Common myeloid progenitor, CD34-positive (primary cell): Measurements from ENCODE around the gene KNDC1.

Experiments used
- CTCF ChIA-PET: fragments of 350-600 bp; sonication (Branson Sonifier 250); formaldehyde crosslinking; loops from one replicate; lab custom pipeline; 2021; ENCODE audit warnings: antibody characterized with exemption; lab: Charles Lee
- POLR2A ChIA-PET: fragments of 350-600 bp; sonication (Branson Sonifier 250); formaldehyde crosslinking; loops from one replicate; lab custom pipeline; 2021; ENCODE audit warnings: antibody characterized with exemption; lab: Charles Lee
- DNase-seq, 3 donors: peaks; one replicate each; pipeline versions ENCODE4 v3.0.0 to v3.0.0-alpha.2; 2013
- H3K27ac ChIP-seq, 2 experiments: 1 replicate in 1 of 2; 2 replicates in 1 of 2; pipeline ENCODE4 v1.7.0; 2013; ENCODE audit warnings: inconsistent platforms in 2 of 2, low read length in 2 of 2, mild to moderate bottlenecking in 2 of 2, low read depth in 1 of 2, moderate library complexity in 1 of 2; ENCODE audit not compliant: severe bottlenecking in 2 of 2, insufficient read depth in 1 of 2, poor library complexity in 1 of 2
- H3K27me3 ChIP-seq, 5 experiments: replicated peaks in 2 of 5; 1 replicate in 3 of 5; 2 replicates in 2 of 5; pipeline versions ENCODE4 v1.6.1 to v1.7.0; 2013; ENCODE audit warnings: low read length in 4 of 5, mild to moderate bottlenecking in 2 of 5, moderate library complexity in 2 of 5, inconsistent platforms in 1 of 5; ENCODE audit not compliant: insufficient read depth in 5 of 5, control insufficient read depth in 4 of 5
- H3K36me3 ChIP-seq, 4 experiments: 1 replicate in 2 of 4; 2 replicates in 2 of 4; pipeline versions ENCODE4 v1.6.1 to v1.7.0; 2013; ENCODE audit warnings: low read length in 3 of 4, control low read depth in 1 of 4, mild to moderate bottlenecking in 1 of 4; ENCODE audit not compliant: control insufficient read depth in 4 of 4, insufficient read depth in 4 of 4
- H3K4me1 ChIP-seq, 4 experiments: 1 replicate in 3 of 4; 2 replicates in 1 of 4; pipeline versions ENCODE4 v1.6.1 to v1.7.1; 2013; ENCODE audit warnings: low read length in 3 of 4, mild to moderate bottlenecking in 3 of 4, control low read depth in 1 of 4, inconsistent platforms in 1 of 4, moderate library complexity in 1 of 4; ENCODE audit not compliant: control insufficient read depth in 4 of 4, insufficient read depth in 4 of 4; ENCODE audit errors: control extremely low read depth in 1 of 4
- H3K4me3 ChIP-seq, 7 experiments: 1 replicate in 4 of 7; 2 replicates in 3 of 7; pipeline versions ENCODE4 v1.5.1 to v1.7.0; 2013; ENCODE audit warnings: mild to moderate bottlenecking in 7 of 7, low read length in 6 of 7, moderate library complexity in 6 of 7, inconsistent platforms in 2 of 7, low read depth in 2 of 7, control low read depth in 1 of 7; ENCODE audit not compliant: insufficient read depth in 4 of 7, control insufficient read depth in 1 of 7; ENCODE audit errors: extremely low read depth in 1 of 7
- H3K9me3 ChIP-seq, 5 experiments: 1 replicate in 4 of 5; 2 replicates in 1 of 5; pipeline versions ENCODE4 v1.6.1 to v1.7.1; 2013; ENCODE audit warnings: low read length in 4 of 5, mild to moderate bottlenecking in 2 of 5, inconsistent platforms in 1 of 5, low read depth in 1 of 5, moderate library complexity in 1 of 5; ENCODE audit not compliant: control insufficient read depth in 4 of 5, insufficient read depth in 2 of 5; ENCODE audit errors: control extremely low read depth in 1 of 5
- WGBS: methylation state at CpG from one replicate; pipeline ENCODE4 v1.1.5; 2013; ENCODE audit not compliant: insufficient coverage; 5-methylcytosine and 5-hydroxymethylcytosine counted together

Gene KNDC1

DNA sequence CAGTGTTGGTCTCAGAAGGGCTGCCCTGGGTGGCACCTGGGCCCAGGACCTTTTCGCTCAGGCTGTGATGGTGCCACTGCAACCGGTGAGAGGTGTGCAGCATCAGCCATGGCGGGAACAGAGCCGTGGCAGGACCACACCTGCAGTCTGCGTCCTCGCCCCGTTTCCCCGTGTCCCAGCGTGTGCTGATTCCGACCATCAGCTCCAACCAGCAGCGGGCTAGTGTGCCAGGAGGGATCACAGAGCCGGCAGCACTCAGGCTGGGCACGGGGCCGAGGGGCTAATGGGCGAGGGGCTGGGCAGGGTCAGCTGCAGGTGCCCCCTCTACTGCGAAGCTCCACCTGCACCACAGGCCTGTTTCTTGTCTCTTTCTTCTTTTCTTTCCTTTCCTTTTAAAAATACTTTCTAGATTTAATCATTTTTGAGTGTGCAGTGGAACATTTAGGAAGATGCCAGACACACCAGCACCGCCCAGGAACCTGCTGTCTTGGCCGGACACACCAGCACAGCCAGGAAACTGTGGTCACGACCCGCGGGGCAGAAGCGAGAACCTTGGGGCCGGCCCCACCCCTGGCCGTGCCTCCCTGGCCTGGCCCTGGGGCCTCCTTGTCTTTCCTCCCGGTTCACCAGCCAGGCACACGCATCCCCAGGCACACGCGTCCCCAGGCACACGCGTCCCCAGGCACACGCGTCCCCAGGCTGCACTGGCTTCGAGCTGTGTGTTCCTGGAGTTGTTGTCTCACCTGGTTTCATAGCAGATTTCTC, 37.7 kb upstream of the KNDC1 start:
- Histone ChIP-seq H3K27me3 (peaks cover 0 to 53% (median 9%) of the 10 kb centered on the region in 5 experiments), H3K27ac (no peak overlapping the region), H3K4me1 (peaks cover 0 to 19% (median 16%) of the 10 kb centered on the region in 4 experiments), H3K4me3 (peak overlapping the region in 1 of 7 experiments; percentile 16), H3K36me3 (no peaks in the 10 kb centered on the region), H3K9me3 (peaks cover 0 to 23% (median 11%) of the 10 kb centered on the region in 5 experiments)
- CTCF ChIA-PET, result interaction anchor here (0.7 to 2.5 kb wide), 2 partner anchors 184 to 218 kb away, joined by 3 to 12 read pairs; no protein-coding TSS in a partner anchor
- WGBS, result 47% methylated on average over 30 of the region's 33 CpGs
- POLR2A ChIA-PET, result no interaction called here
- DNase-seq, result no peak

DNA sequence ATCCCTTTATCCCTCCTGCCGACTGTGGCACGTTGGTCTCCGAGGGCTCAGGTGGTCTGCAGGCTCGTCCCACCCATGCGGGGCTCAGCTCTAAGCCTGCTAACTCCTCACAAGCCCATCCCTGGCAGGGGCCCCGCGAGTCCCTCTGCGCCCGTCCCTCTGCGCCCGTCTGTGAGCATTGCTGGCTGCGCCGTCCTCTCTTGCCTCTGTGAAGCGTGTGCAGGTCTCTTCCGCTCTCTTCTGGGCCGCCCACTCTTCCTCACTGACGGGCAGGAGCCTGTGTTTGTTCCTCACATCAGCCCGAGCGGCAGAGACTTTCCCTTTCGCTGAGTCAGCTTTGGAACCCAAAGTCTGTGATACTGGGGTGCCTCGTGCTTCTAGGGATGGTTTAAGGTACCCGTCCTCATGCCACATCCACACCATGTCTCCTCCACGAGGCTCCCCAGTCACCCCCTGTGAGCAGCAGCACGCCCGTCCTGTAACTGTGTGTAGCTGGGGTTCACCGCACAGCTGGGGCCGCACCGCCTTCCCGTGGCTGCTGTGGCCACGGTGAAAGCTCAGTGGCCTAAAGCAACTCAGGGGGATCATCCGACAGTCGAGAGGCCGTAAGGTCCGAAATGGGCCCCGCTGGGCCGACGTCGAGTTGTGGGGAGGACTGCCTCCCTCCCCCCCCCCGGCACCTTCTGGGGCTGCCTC, 36.8 kb upstream of the KNDC1 start:
- WGBS, result 47% methylated on average over 31 of the region's 39 CpGs
- peaks cover 0 to 47% (median 9%) of the 10 kb centered on the region in 5 experiments for H3K27me3 ChIP-seq
- CTCF ChIA-PET, result interaction anchor here (0.7 to 2.5 kb wide), 3 partner anchors 185 to 285 kb away, joined by 3 to 12 read pairs (median 4); no protein-coding TSS in a partner anchor

DNA sequence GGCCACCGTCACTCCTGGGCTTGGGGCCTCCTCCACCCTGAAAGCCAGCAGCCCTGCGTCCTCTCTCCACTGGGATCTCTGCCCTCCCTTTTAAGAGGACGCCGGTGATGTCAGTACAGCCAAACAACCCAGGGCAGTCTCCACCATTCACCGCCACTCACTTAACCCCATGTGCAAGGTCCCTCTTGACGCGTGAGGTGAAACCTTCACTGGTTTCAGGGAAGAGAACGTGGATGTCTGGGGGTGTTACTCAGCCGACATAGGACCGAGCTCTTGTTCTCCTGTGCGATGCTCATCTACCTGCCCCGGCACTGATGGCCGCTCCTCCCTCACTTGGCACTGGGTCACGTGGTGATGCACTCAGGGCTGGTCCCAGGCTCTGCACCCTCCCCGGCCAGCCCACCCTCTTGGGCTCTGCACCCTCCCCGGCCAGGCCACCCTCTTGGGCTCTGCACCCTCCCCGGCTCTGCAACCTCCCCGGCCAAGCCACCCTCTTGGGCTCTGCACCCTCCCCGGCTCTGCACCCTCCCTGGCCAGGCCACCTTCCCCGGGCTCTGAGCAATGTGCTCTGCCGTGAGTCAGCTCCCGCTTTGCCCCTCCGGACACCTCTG, 36.2 kb upstream of the KNDC1 start:
- CTCF ChIA-PET, result interaction anchor here (0.7 to 2.5 kb wide), 9 partner anchors 10 to 286 kb away, joined by 3 to 15 read pairs (median 4); no protein-coding TSS in a partner anchor
- Histone ChIP-seq H3K4me3 (no peak overlapping the region), H3K9me3 (peaks cover 0 to 11% (median 7%) of the 10 kb centered on the region in 5 experiments), H3K27ac (no peak overlapping the region), H3K4me1 (peaks cover 0 to 19% (median 16%) of the 10 kb centered on the region in 4 experiments), H3K36me3 (no peaks in the 10 kb centered on the region), H3K27me3 (peaks cover 0 to 52% (median 9%) of the 10 kb centered on the region in 5 experiments)
- WGBS, result 96% methylated on average over 21 of the region's 23 CpGs
- POLR2A ChIA-PET, result no interaction called here
- no peak for DNase-seq

More for the DNA sequence above, 36.8 kb upstream of the KNDC1 start:
- DNase-seq, result peak in 2 of 3 donors; percentile 62 to 65
- H3K36me3 ChIP-seq, result no peaks in the 10 kb centered on the region
- peak overlapping the region in 1 of 7 experiments; percentile 5 for H3K4me3 ChIP-seq
- H3K9me3 ChIP-seq, result peaks cover 0 to 17% (median 8%) of the 10 kb centered on the region in 5 experiments
- POLR2A ChIA-PET, result no interaction called here
- H3K27ac ChIP-seq, result no peak overlapping the region
- H3K4me1 ChIP-seq, result peaks cover 0 to 19% (median 16%) of the 10 kb centered on the region in 4 experiments

- H3K27me3 ChIP-seq, result peaks cover 0 to 57% (median 9%) of the 10 kb centered on the region in 5 experiments
- 29% methylated on average over 45 of the region's 58 CpGs for WGBS
- peaks cover 0 to 4% (median 1%) of the 10 kb centered on the region in 5 experiments for H3K9me3 ChIP-seq
- H3K4me1 ChIP-seq, result peaks cover 0 to 19% (median 16%) of the 10 kb centered on the region in 4 experiments
- H3K4me3 ChIP-seq, result no peak overlapping the region
- DNase-seq, result peak in 2 of 3 donors; percentile 31 to 38
- no peak overlapping the region for H3K27ac ChIP-seq
- ChIA-PET POLR2A (interaction anchor here (0.5 kb wide), 1 partner anchor 1536 kb away, joined by 3 read pairs; no protein-coding TSS in a partner anchor), CTCF (interaction anchor here (0.6 to 2.5 kb wide), 13 partner anchors 11 to 286 kb away, joined by 3 to 15 read pairs (median 4); no protein-coding TSS in a partner anchor)
- no peaks in the 10 kb centered on the region for H3K36me3 ChIP-seq
Measured at GRCh38 chr10:133124357-133125211, 35.4 kb upstream of the KNDC1 start.

GRCh38 chr10:133125901-133126300, 34.1 kb upstream of the KNDC1 start:
- peaks cover 0 to 19% (median 16%) of the 10 kb centered on the region in 4 experiments for H3K4me1 ChIP-seq
- no peak for DNase-seq
- ChIA-PET POLR2A (no interaction called here), CTCF (interaction anchor here (0.9 kb wide), 1 partner anchor 187 kb away, joined by 3 read pairs; no protein-coding TSS in a partner anchor)
- 87% methylated on average over 6 of the region's 9 CpGs for WGBS
- H3K27ac ChIP-seq, result no peak overlapping the region
- H3K36me3 ChIP-seq, result no peaks in the 10 kb centered on the region
- no peak overlapping the region for H3K4me3 ChIP-seq
- peaks cover 0 to 53% (median 9%) of the 10 kb centered on the region in 5 experiments for H3K27me3 ChIP-seq
- H3K9me3 ChIP-seq, result no peaks in the 10 kb centered on the region
